IMR-90 (cell line): ENCODE data around the gene MAPKAPK2. TPM values are rescaled to one million over a fixed set of nuclear protein-coding genes. Genes with fewer than 3 reads are reported as not detected.

Experiments used
- ATAC-seq: fragments of 200-7000 bp; cut with Tn5 transposase; 2 replicates; pipeline ENCODE4 v1.9.1; 2020; ENCODE audit warnings: low read depth, mild to moderate bottlenecking, moderate library complexity
- BruUV-seq: library from RNA; stranded (reverse); fragments of 400-500 nt; replicated peaks from 2 replicates; lab custom pipeline; 2021; lab: Mats Ljungman, UMichigan
- CTCF ChIA-PET: fragments of 300-600 bp; formaldehyde crosslinking; extraction: SDS; loops from one replicate; lab custom pipeline; 2021; ENCODE audit warnings: antibody characterized with exemption; lab: Yijun Ruan, JAX
- POLR2A ChIA-PET: fragments of 300-600 bp; sonication (Branson Sonifier 250); formaldehyde crosslinking; loops from one replicate; lab custom pipeline; 2022; ENCODE audit warnings: antibody characterized with exemption; ENCODE audit not compliant: unreplicated experiment; lab: Charles Lee
- DNase-seq: peaks from one replicate; pipeline ENCODE4 v3.0.0; 2013
- H2AFZ ChIP-seq: replicated peaks from 2 replicates; pipeline ENCODE3; 2013; ENCODE audit warnings: low read length, mild to moderate bottlenecking; ENCODE audit not compliant: poor library complexity
- H2AK5ac ChIP-seq: 2 replicates; pipeline ENCODE4 v1.6.1; 2013; ENCODE audit warnings: low read depth, low read length, inconsistent platforms
- H2AK9ac ChIP-seq: replicated peaks from 2 replicates; pipeline ENCODE3; 2013; ENCODE audit warnings: mild to moderate bottlenecking, low read depth, low read length, moderate library complexity; ENCODE audit not compliant: poor library complexity
- H2BK120ac ChIP-seq: 2 replicates; pipeline ENCODE4 v1.6.1; 2013; ENCODE audit warnings: low read depth, low read length, inconsistent platforms
- H2BK15ac ChIP-seq: 3 replicates; pipeline ENCODE4 v1.6.1; 2013; ENCODE audit warnings: low read depth, low read length, inconsistent platforms
- H2BK20ac ChIP-seq: 2 replicates; pipeline ENCODE4 v1.6.1; 2013; ENCODE audit warnings: low read depth, mild to moderate bottlenecking, inconsistent platforms, low read length, moderate library complexity
- H2BK5ac ChIP-seq: 2 replicates; pipeline ENCODE4 v1.6.1; 2013; ENCODE audit warnings: mild to moderate bottlenecking, low read depth, low read length, inconsistent platforms; ENCODE audit not compliant: poor library complexity, severe bottlenecking
- H3K14ac ChIP-seq: replicated peaks from 2 replicates; pipeline ENCODE4 v1.6.1; 2013; ENCODE audit warnings: low read depth, low read length, inconsistent platforms
- H3K18ac ChIP-seq: 2 replicates; pipeline ENCODE4 v1.6.1; 2013; ENCODE audit warnings: low read depth, low read length, control low read depth
- H3K23ac ChIP-seq: 2 replicates; pipeline ENCODE4 v1.6.1; 2013; ENCODE audit warnings: low read depth, low read length, inconsistent platforms
- H3K27ac ChIP-seq: 2 replicates; pipeline ENCODE4 v1.5.1; 2013; ENCODE audit warnings: mild to moderate bottlenecking, control low read depth, low read length; ENCODE audit not compliant: insufficient read depth
- H3K27me3 ChIP-seq: 2 replicates; pipeline ENCODE4 v1.6.1; 2013; ENCODE audit warnings: low read length; ENCODE audit not compliant: control insufficient read depth, insufficient read depth
- H3K36me3 ChIP-seq: 2 replicates; pipeline ENCODE4 v1.6.1; 2013; ENCODE audit warnings: low read length, mixed read lengths; ENCODE audit not compliant: control insufficient read depth, insufficient read depth
- H3K4ac ChIP-seq: 2 replicates; pipeline ENCODE4 v1.6.1; 2013; ENCODE audit warnings: low read depth, low read length, inconsistent platforms
- H3K4me1 ChIP-seq: 2 replicates; pipeline ENCODE4 v1.6.1; 2013; ENCODE audit warnings: low read length, mixed read lengths; ENCODE audit not compliant: control insufficient read depth, insufficient read depth
- H3K4me2 ChIP-seq: 2 replicates; pipeline ENCODE4 v1.6.1; 2013; ENCODE audit warnings: low read depth, mild to moderate bottlenecking, control low read depth, low read length, moderate library complexity
- H3K4me3 ChIP-seq: 2 replicates; pipeline ENCODE4 v1.5.1; 2013; ENCODE audit warnings: low read depth, mild to moderate bottlenecking, control low read depth, low read length, moderate library complexity; ENCODE audit not compliant: insufficient read depth
- H3K56ac ChIP-seq: 2 replicates; pipeline ENCODE4 v1.6.1; 2013; ENCODE audit warnings: low read length, inconsistent platforms; ENCODE audit not compliant: insufficient read depth; ENCODE audit errors: extremely low read depth
- H3K79me1 ChIP-seq, 2 experiments: 2 replicates each; pipeline ENCODE4 v1.6.1; 2013; ENCODE audit warnings: low read length in 2 of 2, inconsistent platforms in 1 of 2, low read depth in 1 of 2
- H3K9ac ChIP-seq: 2 replicates; pipeline ENCODE4 v1.6.1; 2013; ENCODE audit warnings: low read depth, low read length, control low read depth
- H3K9me1 ChIP-seq: 2 replicates; pipeline ENCODE4 v1.6.1; 2013; ENCODE audit warnings: low read length, inconsistent platforms; ENCODE audit not compliant: insufficient read depth
- H3K9me3 ChIP-seq: 2 replicates; pipeline ENCODE4 v1.6.1; 2013; ENCODE audit warnings: low read length; ENCODE audit not compliant: control insufficient read depth, insufficient read depth
- H4K20me1 ChIP-seq: 2 replicates; pipeline ENCODE4 v1.6.1; 2013; ENCODE audit warnings: low read length, inconsistent platforms; ENCODE audit not compliant: insufficient read depth
- H4K5ac ChIP-seq: 2 replicates; pipeline ENCODE4 v1.6.1; 2013; ENCODE audit warnings: mild to moderate bottlenecking, low read depth, low read length, control low read depth
- H4K8ac ChIP-seq, 2 experiments: 2 replicates each; pipeline ENCODE4 v1.6.1; 2013; ENCODE audit warnings: low read depth in 2 of 2, low read length in 2 of 2, control low read depth in 1 of 2, inconsistent platforms in 1 of 2
- H4K91ac ChIP-seq: 2 replicates; pipeline ENCODE4 v1.6.1; 2013; ENCODE audit warnings: low read depth, low read length, inconsistent platforms; ENCODE audit not compliant: insufficient read depth
- ELK1 ChIP-seq: fragments of 150-350 bp; IDR thresholded peaks from 2 replicates; pipeline ENCODE4 v1.6.1; 2016; ENCODE audit warnings: low read depth, mild to moderate bottlenecking, low read length, moderate library complexity, borderline replicate concordance
- MXI1 ChIP-seq: IDR thresholded peaks from 2 replicates; pipeline ENCODE4 v1.6.1; 2012; ENCODE audit warnings: low read depth, mild to moderate bottlenecking, low read length, moderate library complexity, borderline replicate concordance
- NFE2L2 ChIP-seq: fragments of 150-350 bp; IDR thresholded peaks from 2 replicates; pipeline ENCODE4 v1.6.1; 2016; ENCODE audit warnings: low read depth, mild to moderate bottlenecking, low read length
- RAD21 ChIP-seq: IDR thresholded peaks from 2 replicates; pipeline ENCODE4 v1.6.1; 2012; ENCODE audit warnings: low read length, improper control_type of control experiment
- RCOR1 ChIP-seq: IDR thresholded peaks from 2 replicates; pipeline ENCODE4 v1.6.1; 2012; ENCODE audit warnings: mild to moderate bottlenecking, low read length, improper control_type of control experiment; ENCODE audit not compliant: insufficient replicate concordance
- SMC3 ChIP-seq: fragments of 150-350 bp; IDR thresholded peaks from 2 replicates; pipeline ENCODE4 v1.6.1; 2016; ENCODE audit warnings: low read depth, mild to moderate bottlenecking, antibody characterized with exemption, low read length, moderate library complexity
- dilution Hi-C: fragments of 300-500 bp; cut with HindIII; formaldehyde crosslinking; loops from one replicate; pipeline ENCODE4 v1.14.3; 2018; ENCODE audit warnings: low sequenced_read_pairs; ENCODE audit not compliant: unreplicated experiment
- in situ Hi-C: fragments of 300-500 bp; cut with MboI; formaldehyde crosslinking; loops from 3 replicates; pipeline ENCODE4 v1.14.3; 2019; ENCODE audit warnings: low sequenced_read_pairs, inconsistent platforms, mixed read lengths
- intact Hi-C: fragments of 100-400 bp; cut with micrococcal nuclease; formaldehyde crosslinking; loops from 2 replicates; pipeline ENCODE4 v1.10.0; 2022
- polyA plus RNA-seq, 3 experiments: library from polyadenylated mRNA; depleted of rRNA; stranded (reverse); fragments of >200 nt; gene quantifications; 2 replicates each; pipeline ENCODE4 v1.2.3, GENCODE V29; 2012; ENCODE audit warnings: low replicate concordance in 1 of 3
- total RNA-seq: library from RNA; depleted of rRNA; stranded (reverse); fragments of >200 nt; gene quantifications from 2 replicates; pipeline ENCODE4 v1.2.3, GENCODE V29; 2012

MAPKAPK2 gene
- total and polyA plus RNA-seq, 2 of the 4 experiments (the other 2 are of a cell fraction), result 56.5 to 66.4 TPM

DNA sequence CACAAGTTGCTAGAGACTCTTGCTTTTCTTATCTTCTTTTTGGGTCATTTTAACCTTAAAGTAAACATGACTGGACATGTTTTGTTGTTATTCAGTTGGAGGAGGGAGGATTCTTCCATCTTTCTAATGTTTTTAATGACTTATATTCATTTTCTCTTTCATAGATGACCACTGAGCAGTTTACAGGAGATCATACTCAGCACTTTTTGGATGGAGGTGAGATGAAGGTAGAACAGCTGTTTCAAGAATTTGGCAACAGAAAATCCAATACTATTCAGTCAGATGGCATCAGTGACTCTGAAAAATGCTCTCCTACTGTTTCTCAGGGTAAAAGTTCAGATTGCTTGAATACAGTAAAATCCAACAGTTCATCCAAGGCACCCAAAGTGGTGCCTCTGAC lies 37.5 kb upstream of the MAPKAPK2 start:
- peaks cover 15% of the 10 kb centered on the region for H3K36me3 ChIP-seq
- no peak overlapping the region for H4K8ac ChIP-seq
- H3K4me3 ChIP-seq, result no peak overlapping the region
- H3K14ac ChIP-seq, result no peak overlapping the region
- CTCF ChIA-PET, result interaction anchor here (2.4 kb wide), 1 partner anchor 17 kb away, joined by 10 read pairs; no protein-coding TSS in a partner anchor
- no peak overlapping the region for H2AK5ac ChIP-seq
- no peak for TF ChIP-seq RAD21
- no peak for TF ChIP-seq NFE2L2
- TF ChIP-seq ELK1, result no peak
- TF ChIP-seq RCOR1, result no peak
- TF ChIP-seq MXI1, result no peak
- no peak for TF ChIP-seq SMC3
- no peak overlapping the region for H2BK20ac ChIP-seq
- 0 out of 2 replicates have a peak overlapping the region, but pooled peaks have one; percentile 27 for H3K23ac ChIP-seq
- H3K79me1 ChIP-seq, result peaks cover 10 to 28% of the 10 kb centered on the region in 2 experiments; a peak in 3 of 4 replicates
- no peak overlapping the region for H3K27ac ChIP-seq
- H2AFZ ChIP-seq, result no peak overlapping the region
- no peak overlapping the region for H3K4me2 ChIP-seq
- H3K9ac ChIP-seq, result no peak overlapping the region
- H2BK15ac ChIP-seq, result no peak overlapping the region
- no peak overlapping the region for H4K91ac ChIP-seq
- ATAC-seq (no peak), DNase-seq (no peak)
- BruUV-seq, result no TSS peak
- no peak overlapping the region for H2AK9ac ChIP-seq
- no peak overlapping the region for H2BK120ac ChIP-seq
- peak overlapping the region; percentile 84; the same call in 1 of the 2 replicates for H4K5ac ChIP-seq
- in situ Hi-C loops, result no loop called here
- dilution Hi-C loops, result no loop called here
- no peaks in the 10 kb centered on the region for H3K27me3 ChIP-seq
- no peak overlapping the region for H3K56ac ChIP-seq
- H3K9me3 ChIP-seq, result no peaks in the 10 kb centered on the region
- H3K9me1 ChIP-seq, result no peaks in the 10 kb centered on the region; the same call in 1 of the 2 replicates
- POLR2A ChIA-PET, result no interaction called here
- no peak overlapping the region for H2BK5ac ChIP-seq
- peaks cover 2% of the 10 kb centered on the region; the same call in 1 of the 2 replicates for H3K4me1 ChIP-seq
- no peaks in the 10 kb centered on the region; the same call in 1 of the 2 replicates for H4K20me1 ChIP-seq
- H3K18ac ChIP-seq, result peak overlapping the region; percentile 81; the same call in 1 of the 2 replicates
- H3K4ac ChIP-seq, result no peak overlapping the region
- intact Hi-C loops, result no loop called here
